Neutrophil (primary cell): Measurements from ENCODE around the gene DPYD.
"Not testable (repeated sequence)": the region's sequence is repeated elsewhere in the genome, so short reads cannot be mapped to it uniquely, and the experiment has no call there.

Source experiments
- H3K27ac ChIP-seq: fragments of 200-600 bp; sonication (generic); 2 replicates; pipeline ENCODE4 v1.5.1; 2016; ENCODE audit warnings: mild to moderate bottlenecking, moderate library complexity
- H3K27me3 ChIP-seq: fragments of 200-600 bp; sonication (generic); 2 replicates; pipeline ENCODE4 v1.6.0; 2016; ENCODE audit warnings: mild to moderate bottlenecking
- H3K36me3 ChIP-seq: fragments of 200-600 bp; sonication (generic); 2 replicates; pipeline ENCODE4 v1.5.1; 2017
- H3K4me1 ChIP-seq, 2 experiments: fragments of 200-600 bp in 1 of 2; sonication (generic) in 1 of 2; 1 replicate in 1 of 2; 2 replicates in 1 of 2; pipeline versions ENCODE4 v1.5.1 to v1.6.1; 2013 to 2016; ENCODE audit warnings: low read depth in 1 of 2, low read length in 1 of 2, mild to moderate bottlenecking in 1 of 2, moderate library complexity in 1 of 2; ENCODE audit not compliant: control insufficient read depth in 1 of 2, insufficient read depth in 1 of 2
- H3K4me3 ChIP-seq, 2 experiments: fragments of 200-600 bp in 1 of 2; sonication (generic) in 1 of 2; 1 replicate in 1 of 2; 2 replicates in 1 of 2; pipeline ENCODE4 v1.5.1; 2013 to 2016; ENCODE audit warnings: low read depth in 1 of 2, low read length in 1 of 2, mild to moderate bottlenecking in 1 of 2, moderate library complexity in 1 of 2
- H3K9me3 ChIP-seq: fragments of 200-600 bp; sonication (generic); 2 replicates; pipeline ENCODE4 v1.5.1; 2016
- TF ChIP-seq, protein P1 (sequence below): fragments of 200-600 bp; sonication (generic); IDR thresholded peaks from 2 replicates; pipeline ENCODE4 v1.5.1; 2016; ENCODE audit warnings: antibody characterized with exemption

Gene DPYD

DNA sequence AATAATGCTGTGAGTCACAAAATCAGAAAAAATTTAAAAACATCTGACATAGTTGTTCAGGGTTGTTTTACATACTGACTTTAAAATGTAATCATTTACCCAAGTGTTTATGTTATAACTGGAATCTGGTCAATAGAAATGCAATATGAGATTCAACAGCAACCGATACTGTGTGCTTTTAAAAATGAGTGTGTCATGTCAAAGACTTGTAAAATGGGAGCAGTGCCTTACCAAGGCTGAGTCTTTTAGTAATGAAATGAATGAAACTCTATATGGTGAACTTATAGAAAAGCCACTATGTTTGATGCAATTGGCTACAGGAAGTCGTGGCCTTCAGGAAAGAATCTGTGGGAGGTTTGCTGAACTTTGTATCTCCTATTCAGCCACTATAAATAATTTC is 570.2 kb downstream of the DPYD start:
- TF ChIP-seq, protein P1, sequence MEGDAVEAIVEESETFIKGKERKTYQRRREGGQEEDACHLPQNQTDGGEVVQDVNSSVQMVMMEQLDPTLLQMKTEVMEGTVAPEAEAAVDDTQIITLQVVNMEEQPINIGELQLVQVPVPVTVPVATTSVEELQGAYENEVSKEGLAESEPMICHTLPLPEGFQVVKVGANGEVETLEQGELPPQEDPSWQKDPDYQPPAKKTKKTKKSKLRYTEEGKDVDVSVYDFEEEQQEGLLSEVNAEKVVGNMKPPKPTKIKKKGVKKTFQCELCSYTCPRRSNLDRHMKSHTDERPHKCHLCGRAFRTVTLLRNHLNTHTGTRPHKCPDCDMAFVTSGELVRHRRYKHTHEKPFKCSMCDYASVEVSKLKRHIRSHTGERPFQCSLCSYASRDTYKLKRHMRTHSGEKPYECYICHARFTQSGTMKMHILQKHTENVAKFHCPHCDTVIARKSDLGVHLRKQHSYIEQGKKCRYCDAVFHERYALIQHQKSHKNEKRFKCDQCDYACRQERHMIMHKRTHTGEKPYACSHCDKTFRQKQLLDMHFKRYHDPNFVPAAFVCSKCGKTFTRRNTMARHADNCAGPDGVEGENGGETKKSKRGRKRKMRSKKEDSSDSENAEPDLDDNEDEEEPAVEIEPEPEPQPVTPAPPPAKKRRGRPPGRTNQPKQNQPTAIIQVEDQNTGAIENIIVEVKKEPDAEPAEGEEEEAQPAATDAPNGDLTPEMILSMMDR: no peak
- Histone ChIP-seq H3K4me1 (peaks cover 0 to 3% of the 10 kb centered on the region in 2 experiments), H3K27ac (no peak overlapping the region), H3K36me3 (no peaks in the 10 kb centered on the region), H3K9me3 (no peaks in the 10 kb centered on the region), H3K4me3 (no peak overlapping the region), H3K27me3 (no peaks in the 10 kb centered on the region)

DNA sequence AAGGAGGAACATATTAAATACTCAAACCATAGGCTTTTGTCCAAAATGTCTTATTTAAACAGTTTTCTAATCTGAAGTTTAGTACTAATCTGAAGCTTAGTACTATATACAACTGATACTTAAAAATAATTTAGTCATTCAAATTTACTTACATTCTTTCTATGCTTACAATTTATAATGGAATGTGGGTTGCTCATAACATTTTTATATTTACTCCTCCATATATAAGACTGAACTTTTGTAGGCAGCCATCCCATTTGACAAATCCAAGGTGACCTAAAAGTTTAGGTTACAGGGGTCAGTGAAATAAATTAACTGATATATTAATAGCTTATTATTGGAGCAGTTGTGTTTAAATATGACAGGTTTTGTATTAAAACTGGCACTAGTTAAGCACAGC is 570.6 kb downstream of the DPYD start:
- Histone ChIP-seq H3K4me1 (peaks cover 0 to 3% of the 10 kb centered on the region in 2 experiments), H3K9me3 (no peaks in the 10 kb centered on the region), H3K36me3 (no peaks in the 10 kb centered on the region), H3K27me3 (no peaks in the 10 kb centered on the region), H3K27ac (no peak overlapping the region), H3K4me3 (no peak overlapping the region)
- TF ChIP-seq, protein P1: no peak

DNA sequence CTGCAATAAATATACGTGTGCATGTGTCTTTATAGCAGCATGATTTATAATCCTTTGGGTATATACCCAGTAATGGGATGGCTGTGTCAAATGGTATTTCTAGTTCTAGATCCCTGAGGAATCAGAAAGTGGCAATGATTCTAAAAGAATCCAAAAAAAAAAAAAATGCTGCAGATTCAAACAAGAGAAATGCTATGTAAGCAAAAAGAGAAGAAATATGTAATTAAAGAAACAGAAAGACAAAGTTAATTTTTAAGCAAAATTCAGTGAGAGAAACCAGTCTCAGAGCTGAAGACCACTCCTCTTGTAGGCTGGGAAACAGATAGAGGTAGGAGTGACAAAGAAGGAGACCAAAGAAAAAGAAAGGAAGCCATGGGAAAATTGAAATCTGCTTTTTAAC is 571.0 kb downstream of the DPYD start:
- not testable (repeated sequence) for H3K4me3 ChIP-seq, H3K4me1 ChIP-seq, H3K36me3 ChIP-seq, H3K9me3 ChIP-seq, H3K27ac ChIP-seq, H3K27me3 ChIP-seq

DNA sequence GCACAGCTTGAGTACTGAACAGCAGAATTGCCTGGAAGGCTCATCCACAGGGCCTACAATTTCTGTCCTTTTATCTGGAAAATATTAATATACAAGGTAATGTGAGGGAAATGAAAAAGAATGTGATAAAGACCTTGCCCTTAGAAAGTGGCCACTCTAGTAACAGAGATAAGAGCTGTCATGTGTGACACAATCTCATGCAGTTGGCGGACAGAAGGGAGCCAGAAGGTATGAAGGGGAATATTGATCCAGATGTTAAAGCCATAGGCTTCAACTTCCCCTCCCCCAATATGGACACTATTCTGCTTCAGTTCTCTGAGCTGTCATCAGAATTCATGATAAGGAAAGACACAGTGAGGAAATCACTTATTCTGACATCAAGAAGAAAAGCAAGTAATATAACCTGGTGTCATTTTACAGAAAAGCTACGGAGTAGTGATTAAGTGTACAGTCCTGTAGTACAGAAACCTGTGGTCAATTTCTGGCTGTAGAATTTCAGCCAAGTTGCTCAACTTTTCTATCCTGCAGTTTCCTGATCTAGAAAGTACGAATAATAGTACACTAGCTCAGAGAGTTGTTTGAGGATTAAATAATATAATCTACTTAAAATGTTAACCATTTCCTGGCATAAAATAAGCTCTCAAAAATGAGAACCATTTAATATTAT is 572.1 kb downstream of the DPYD start:
- Histone ChIP-seq H3K27me3 (no peaks in the 10 kb centered on the region), H3K27ac (no peak overlapping the region), H3K4me1 (peaks cover 0 to 3% of the 10 kb centered on the region in 2 experiments), H3K9me3 (no peaks in the 10 kb centered on the region), H3K36me3 (no peaks in the 10 kb centered on the region), H3K4me3 (no peak overlapping the region)
- TF ChIP-seq, protein P1: no peak

DNA sequence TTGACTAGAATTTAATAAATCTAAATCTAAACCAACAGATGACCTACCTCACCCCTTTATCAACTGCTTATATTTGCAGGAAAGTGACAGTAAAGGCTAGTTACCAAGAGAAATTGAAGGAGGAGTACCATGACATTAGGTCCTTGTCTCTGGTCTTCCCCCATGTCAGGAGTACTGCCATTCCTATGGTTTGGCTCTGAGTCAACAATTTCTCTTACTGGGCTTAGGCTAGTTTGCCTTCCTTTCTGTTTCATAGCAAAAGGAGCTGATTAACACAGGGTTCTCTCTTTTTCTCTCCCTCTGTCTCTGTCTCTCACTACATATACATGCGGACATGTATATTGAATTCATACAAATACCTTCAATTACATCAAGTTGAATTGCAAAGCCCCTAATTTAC is 579.9 kb downstream of the DPYD start:
- Histone ChIP-seq H3K4me3 (no peak overlapping the region), H3K27ac (no peak overlapping the region), H3K4me1 (no peaks in the 10 kb centered on the region), H3K9me3 (no peaks in the 10 kb centered on the region), H3K27me3 (no peaks in the 10 kb centered on the region), H3K36me3 (no peaks in the 10 kb centered on the region)
- TF ChIP-seq, protein P1: no peak

DNA sequence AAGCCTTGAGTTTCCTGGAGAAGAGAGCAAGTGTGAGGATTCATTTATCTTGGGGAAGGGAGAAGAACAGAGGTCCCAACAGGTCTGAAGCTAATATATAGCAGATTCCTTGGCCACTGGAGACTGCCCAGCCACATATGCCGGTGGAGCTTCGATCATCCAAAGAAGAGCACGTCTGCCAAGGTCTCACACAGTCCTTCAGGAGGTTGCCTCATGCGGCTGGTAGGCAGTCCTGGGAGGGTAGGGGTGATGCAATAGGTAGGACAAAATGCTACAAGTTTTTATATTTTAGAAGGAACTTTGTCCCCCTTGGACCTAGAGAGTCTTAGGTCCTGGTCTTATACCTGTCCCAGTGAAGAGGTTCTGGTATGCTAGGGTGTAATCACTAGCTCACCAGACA is 582.5 kb downstream of the DPYD start:
- TF ChIP-seq, protein P1: no peak
- Histone ChIP-seq H3K27ac (no peak overlapping the region), H3K4me1 (no peaks in the 10 kb centered on the region), H3K27me3 (no peaks in the 10 kb centered on the region), H3K4me3 (no peak overlapping the region), H3K9me3 (no peaks in the 10 kb centered on the region), H3K36me3 (no peaks in the 10 kb centered on the region)
